ENCODE data around the gene OR8B12. TPM values are rescaled to one million over a fixed set of nuclear protein-coding genes. Genes with fewer than 3 reads are reported as not detected.

OR8B12 gene
- total and polyA plus RNA-seq, 2 of the 4 experiments (the other 2 are of a cell fraction) = not detected

DNA sequence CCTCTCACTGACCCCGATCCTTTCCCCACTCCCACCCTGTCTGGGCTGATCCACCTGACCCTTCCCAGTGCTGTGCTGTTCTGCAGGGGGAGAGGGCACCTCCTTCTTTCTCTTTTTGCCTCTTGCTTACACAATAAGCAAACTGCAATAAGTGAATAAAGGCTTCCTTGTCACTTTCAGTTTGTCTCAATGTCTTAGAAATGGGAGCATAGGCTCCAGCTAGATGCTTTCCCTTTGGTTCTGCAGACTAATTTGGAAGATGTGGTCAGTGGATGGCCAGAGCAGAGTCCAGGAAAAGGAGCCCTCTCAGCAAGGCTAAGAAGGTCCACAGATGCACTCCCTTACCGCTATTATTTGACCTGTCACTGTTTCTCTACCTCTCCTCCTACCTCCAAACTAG, 9.4 kb downstream of the OR8B12 start:
- intact Hi-C loops (cut with micrococcal nuclease) (no loop called here), in situ Hi-C loops (cut with MboI; ENCODE audit: low sequenced_read_pairs) (no loop called here), dilution Hi-C loops (cut with HindIII; ENCODE audit: low sequenced_read_pairs, unreplicated experiment) (no loop called here)
- no peaks in the 10 kb centered on the region for H3K9me1 ChIP-seq (ENCODE audit: insufficient read depth, low read length)
- CTCF ChIA-PET = interaction anchor here (0.9 kb wide), 1 partner anchor 133 kb away, joined by 3 read pairs; no protein-coding TSS in a partner anchor
- H3K4me2 ChIP-seq (ENCODE audit: low read depth, low read length) = no peak overlapping the region
- H3K4me1 ChIP-seq (ENCODE audit: control insufficient read depth, insufficient read depth, low read length) = no peaks in the 10 kb centered on the region
- no peaks in the 10 kb centered on the region for H3K27me3 ChIP-seq (ENCODE audit: control insufficient read depth, insufficient read depth, low read length)
- no peak overlapping the region for H3K14ac ChIP-seq (replicated peaks; ENCODE audit: low read depth, low read length)
- H2AK9ac ChIP-seq (replicated peaks; ENCODE audit: low read depth, low read length, poor library complexity) = no peak overlapping the region
- no peak overlapping the region for H2BK5ac ChIP-seq (ENCODE audit: low read depth, low read length, poor library complexity, severe bottlenecking)
- WGBS, 2 experiments (ENCODE audit: extremely low coverage in 2 of 2, insufficient read length in 1 of 2) = no CpG with 5 or more reads among the region's 2 CpGs
- H2BK20ac ChIP-seq (ENCODE audit: low read depth, low read length) = no peak overlapping the region
- H2AFZ ChIP-seq (replicated peaks; ENCODE audit: low read length, poor library complexity) = no peak overlapping the region
- H3K56ac ChIP-seq (ENCODE audit: extremely low read depth, insufficient read depth, low read length) = no peak overlapping the region
- H4K91ac ChIP-seq (ENCODE audit: insufficient read depth, low read depth, low read length) = no peak overlapping the region
- H2BK120ac ChIP-seq (ENCODE audit: low read depth, low read length) = no peak overlapping the region
- no peak overlapping the region for H2AK5ac ChIP-seq (ENCODE audit: low read depth, low read length)
- H4K8ac ChIP-seq (ENCODE audit: low read depth in 2 of 2, low read length in 2 of 2) = no peak overlapping the region
- POLR2A ChIA-PET (ENCODE audit: unreplicated experiment) = no interaction called here
- no peaks in the 10 kb centered on the region for H4K20me1 ChIP-seq (ENCODE audit: insufficient read depth, low read length)
- H3K9ac ChIP-seq (ENCODE audit: low read depth, low read length) = no peak overlapping the region
- no TSS peak for BruUV-seq (replicated peaks)
- no peak overlapping the region for H3K4me3 ChIP-seq (ENCODE audit: insufficient read depth, low read depth, low read length)
- H3K23ac ChIP-seq (ENCODE audit: low read depth, low read length) = no peak overlapping the region
- no peaks in the 10 kb centered on the region for H3K9me3 ChIP-seq (ENCODE audit: control insufficient read depth, insufficient read depth, low read length)
- H3K36me3 ChIP-seq (ENCODE audit: control insufficient read depth, insufficient read depth, low read length) = no peaks in the 10 kb centered on the region
- ATAC-seq (ENCODE audit: low read depth) (no peak), DNase-seq (no peak)
- H2BK15ac ChIP-seq (ENCODE audit: low read depth, low read length) = no peak overlapping the region
- H3K79me1 ChIP-seq (ENCODE audit: low read depth in 1 of 2, low read length in 2 of 2) = no peaks in the 10 kb centered on the region
- TF ChIP-seq, protein P1, sequence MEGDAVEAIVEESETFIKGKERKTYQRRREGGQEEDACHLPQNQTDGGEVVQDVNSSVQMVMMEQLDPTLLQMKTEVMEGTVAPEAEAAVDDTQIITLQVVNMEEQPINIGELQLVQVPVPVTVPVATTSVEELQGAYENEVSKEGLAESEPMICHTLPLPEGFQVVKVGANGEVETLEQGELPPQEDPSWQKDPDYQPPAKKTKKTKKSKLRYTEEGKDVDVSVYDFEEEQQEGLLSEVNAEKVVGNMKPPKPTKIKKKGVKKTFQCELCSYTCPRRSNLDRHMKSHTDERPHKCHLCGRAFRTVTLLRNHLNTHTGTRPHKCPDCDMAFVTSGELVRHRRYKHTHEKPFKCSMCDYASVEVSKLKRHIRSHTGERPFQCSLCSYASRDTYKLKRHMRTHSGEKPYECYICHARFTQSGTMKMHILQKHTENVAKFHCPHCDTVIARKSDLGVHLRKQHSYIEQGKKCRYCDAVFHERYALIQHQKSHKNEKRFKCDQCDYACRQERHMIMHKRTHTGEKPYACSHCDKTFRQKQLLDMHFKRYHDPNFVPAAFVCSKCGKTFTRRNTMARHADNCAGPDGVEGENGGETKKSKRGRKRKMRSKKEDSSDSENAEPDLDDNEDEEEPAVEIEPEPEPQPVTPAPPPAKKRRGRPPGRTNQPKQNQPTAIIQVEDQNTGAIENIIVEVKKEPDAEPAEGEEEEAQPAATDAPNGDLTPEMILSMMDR (conservative IDR thresholded peaks at IDR 0.05; ENCODE audit: low read depth, low read length) = no peak
- TF ChIP-seq CEBPB (IDR thresholded peaks at IDR 0.05; ENCODE audit: low read depth, low read length) = no peak
- TF ChIP-seq SMC3 (IDR thresholded peaks at IDR 0.05; ENCODE audit: low read depth, low read length) = no peak
- no peak for TF ChIP-seq CHD1 (IDR thresholded peaks at IDR 0.05; ENCODE audit: low read depth, low read length)
- TF ChIP-seq POLR2A (IDR thresholded peaks at IDR 0.05; ENCODE audit: low read depth, low read length) = no peak
- no peak for TF ChIP-seq BHLHE40 (IDR thresholded peaks at IDR 0.05; ENCODE audit: low read depth, low read length)
- no peak for TF ChIP-seq MAFK (IDR thresholded peaks at IDR 0.05; ENCODE audit: low read depth, low read length)
- TF ChIP-seq, protein P2, sequence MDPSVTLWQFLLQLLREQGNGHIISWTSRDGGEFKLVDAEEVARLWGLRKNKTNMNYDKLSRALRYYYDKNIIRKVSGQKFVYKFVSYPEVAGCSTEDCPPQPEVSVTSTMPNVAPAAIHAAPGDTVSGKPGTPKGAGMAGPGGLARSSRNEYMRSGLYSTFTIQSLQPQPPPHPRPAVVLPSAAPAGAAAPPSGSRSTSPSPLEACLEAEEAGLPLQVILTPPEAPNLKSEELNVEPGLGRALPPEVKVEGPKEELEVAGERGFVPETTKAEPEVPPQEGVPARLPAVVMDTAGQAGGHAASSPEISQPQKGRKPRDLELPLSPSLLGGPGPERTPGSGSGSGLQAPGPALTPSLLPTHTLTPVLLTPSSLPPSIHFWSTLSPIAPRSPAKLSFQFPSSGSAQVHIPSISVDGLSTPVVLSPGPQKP (IDR thresholded peaks at IDR 0.05; ENCODE audit: borderline replicate concordance, low read depth, low read length) = no peak
- TF ChIP-seq RCOR1 (IDR thresholded peaks at IDR 0.05; ENCODE audit: insufficient replicate concordance, low read length) = no peak
- no peak for TF ChIP-seq MXI1 (IDR thresholded peaks at IDR 0.05; ENCODE audit: borderline replicate concordance, low read depth, low read length)
- TF ChIP-seq RFX5 (IDR thresholded peaks at IDR 0.05; ENCODE audit: low read depth, low read length) = no peak
- no peak for TF ChIP-seq NFE2L2 (IDR thresholded peaks at IDR 0.05; ENCODE audit: low read depth, low read length)
- no peak for TF ChIP-seq MAZ (IDR thresholded peaks at IDR 0.05; ENCODE audit: borderline replicate concordance, low read depth, low read length)
- TF ChIP-seq RAD21 (IDR thresholded peaks at IDR 0.05; ENCODE audit: low read length) = no peak
- TF ChIP-seq, protein P3, sequence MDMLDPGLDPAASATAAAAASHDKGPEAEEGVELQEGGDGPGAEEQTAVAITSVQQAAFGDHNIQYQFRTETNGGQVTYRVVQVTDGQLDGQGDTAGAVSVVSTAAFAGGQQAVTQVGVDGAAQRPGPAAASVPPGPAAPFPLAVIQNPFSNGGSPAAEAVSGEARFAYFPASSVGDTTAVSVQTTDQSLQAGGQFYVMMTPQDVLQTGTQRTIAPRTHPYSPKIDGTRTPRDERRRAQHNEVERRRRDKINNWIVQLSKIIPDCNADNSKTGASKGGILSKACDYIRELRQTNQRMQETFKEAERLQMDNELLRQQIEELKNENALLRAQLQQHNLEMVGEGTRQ (IDR thresholded peaks at IDR 0.05; ENCODE audit: low read depth, low read length) = no peak
- H3K18ac ChIP-seq (ENCODE audit: low read depth, low read length) = no peak overlapping the region
- no peak overlapping the region for H4K5ac ChIP-seq (ENCODE audit: low read depth, low read length)
- no peak overlapping the region for H3K27ac ChIP-seq (ENCODE audit: insufficient read depth, low read length)
- H3K4ac ChIP-seq (ENCODE audit: low read depth, low read length) = no peak overlapping the region
